H1 (cell line): Measurements from ENCODE around the gene UFSP1.

Source experiments
- EZH2 ChIP-seq: fragments of 200-600 bp; sonication (generic); IDR thresholded peaks from 2 replicates; pipeline ENCODE4 v1.7.1; 2012; ENCODE audit warnings: low read depth, mild to moderate bottlenecking, moderate library complexity, low read length, inconsistent platforms; ENCODE audit not compliant: severe bottlenecking
- POLR2AphosphoS5 ChIP-seq: IDR thresholded peaks from 2 replicates; pipeline ENCODE4 v1.6.1; 2011; ENCODE audit warnings: low read depth, low read length
- TF ChIP-seq, protein P1 (sequence below), 3 experiments: IDR thresholded peaks; 1 replicate in 2 of 3; 2 replicates in 1 of 3; pipeline versions ENCODE4 v1.5.1 to v1.6.1; 2011; ENCODE audit warnings: low read length in 3 of 3, mild to moderate bottlenecking in 3 of 3, inconsistent platforms in 2 of 3, low read depth in 1 of 3, moderate library complexity in 1 of 3; ENCODE audit not compliant: insufficient read depth in 1 of 3; ENCODE audit errors: control extremely low read depth in 1 of 3

DNA sequence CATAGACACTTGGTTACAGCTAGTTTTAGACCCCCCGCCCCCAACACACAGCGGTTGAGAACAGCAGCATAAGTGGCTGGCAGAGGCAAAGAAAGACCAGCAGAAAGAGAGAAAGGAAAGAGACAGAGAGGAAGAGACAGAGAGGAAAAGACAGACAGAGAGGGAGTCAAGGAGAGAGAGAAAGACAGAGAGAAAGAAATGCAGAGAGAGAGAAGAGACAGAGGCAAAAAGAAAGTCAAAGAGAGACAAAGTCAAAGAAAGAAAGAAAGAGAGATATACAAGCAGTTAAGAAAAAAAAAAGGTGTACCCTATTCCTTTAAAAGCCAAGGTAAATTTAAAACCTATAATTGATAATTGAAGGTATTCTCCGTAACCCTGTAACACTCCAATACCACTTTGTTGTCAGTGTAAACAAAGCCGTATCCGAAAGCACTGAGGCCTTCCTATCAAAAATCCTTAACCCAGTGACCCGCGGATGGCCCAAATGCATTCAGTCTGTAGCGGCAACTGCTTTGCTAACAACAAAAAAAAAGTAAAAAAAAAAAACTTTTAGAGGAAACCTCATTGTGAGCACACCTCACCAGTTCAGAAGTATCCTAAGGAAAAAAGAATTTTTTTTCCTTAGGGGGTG lies 48.9 kb downstream of the UFSP1 start:
- TF ChIP-seq POLR2AphosphoS5 (no peak), EZH2 (no peak)
- TF ChIP-seq, protein P1, sequence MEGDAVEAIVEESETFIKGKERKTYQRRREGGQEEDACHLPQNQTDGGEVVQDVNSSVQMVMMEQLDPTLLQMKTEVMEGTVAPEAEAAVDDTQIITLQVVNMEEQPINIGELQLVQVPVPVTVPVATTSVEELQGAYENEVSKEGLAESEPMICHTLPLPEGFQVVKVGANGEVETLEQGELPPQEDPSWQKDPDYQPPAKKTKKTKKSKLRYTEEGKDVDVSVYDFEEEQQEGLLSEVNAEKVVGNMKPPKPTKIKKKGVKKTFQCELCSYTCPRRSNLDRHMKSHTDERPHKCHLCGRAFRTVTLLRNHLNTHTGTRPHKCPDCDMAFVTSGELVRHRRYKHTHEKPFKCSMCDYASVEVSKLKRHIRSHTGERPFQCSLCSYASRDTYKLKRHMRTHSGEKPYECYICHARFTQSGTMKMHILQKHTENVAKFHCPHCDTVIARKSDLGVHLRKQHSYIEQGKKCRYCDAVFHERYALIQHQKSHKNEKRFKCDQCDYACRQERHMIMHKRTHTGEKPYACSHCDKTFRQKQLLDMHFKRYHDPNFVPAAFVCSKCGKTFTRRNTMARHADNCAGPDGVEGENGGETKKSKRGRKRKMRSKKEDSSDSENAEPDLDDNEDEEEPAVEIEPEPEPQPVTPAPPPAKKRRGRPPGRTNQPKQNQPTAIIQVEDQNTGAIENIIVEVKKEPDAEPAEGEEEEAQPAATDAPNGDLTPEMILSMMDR (IDR thresholded peaks at IDR 0.05; ENCODE audit: control extremely low read depth in 1 of 3, insufficient read depth in 1 of 3, low read depth in 1 of 3, low read length in 3 of 3), result no peak
